ENCODE data around the gene DISC1. TPM values are rescaled to one million over a fixed set of nuclear protein-coding genes. Genes with fewer than 3 reads are reported as not detected.

DISC1 gene
- total RNA-seq, 2 experiments from 2014 or later, result 19.8 to 20.0 TPM

- ChIA-PET CTCF (no interaction called here), POLR2A (no interaction called here)
- Histone ChIP-seq H3K36me3 (ENCODE audit: insufficient read depth, low read length) (peaks cover 17% of the 10 kb centered on the region), H3K4me1 (ENCODE audit: insufficient read depth, low read length) (peaks cover 1% of the 10 kb centered on the region), H3K27ac (ENCODE audit: low read depth in 1 of 2, low read length in 2 of 2) (no peak overlapping the region), H3K27me3 (ENCODE audit: control insufficient read depth in 1 of 2, insufficient read depth in 2 of 2, low read length in 2 of 2) (no peaks in the 10 kb centered on the region), H3K9me3 (ENCODE audit: control insufficient read depth in 1 of 2, insufficient read depth in 1 of 2, low read length in 2 of 2) (no peaks in the 10 kb centered on the region), H3K4me3 (ENCODE audit: low read length) (no peak overlapping the region)
- intact Hi-C loops (cut with DNase I, micrococcal nuclease), result no loop called here
- ATAC-seq (ENCODE audit: poor library complexity), result no peak
- Mint-ChIP-seq H3K27ac (no peak overlapping the region), H3K36me3 (ENCODE audit: low read depth) (peaks cover 72% of the 10 kb centered on the region), H3K4me1 (ENCODE audit: low read depth) (peaks cover 20% of the 10 kb centered on the region), H3K27me3 (no peaks in the 10 kb centered on the region), H3K9me3 (no peaks in the 10 kb centered on the region), H3K4me3 (no peak overlapping the region)
- DNase-seq, result no peak
- TF ChIP-seq, protein P1, sequence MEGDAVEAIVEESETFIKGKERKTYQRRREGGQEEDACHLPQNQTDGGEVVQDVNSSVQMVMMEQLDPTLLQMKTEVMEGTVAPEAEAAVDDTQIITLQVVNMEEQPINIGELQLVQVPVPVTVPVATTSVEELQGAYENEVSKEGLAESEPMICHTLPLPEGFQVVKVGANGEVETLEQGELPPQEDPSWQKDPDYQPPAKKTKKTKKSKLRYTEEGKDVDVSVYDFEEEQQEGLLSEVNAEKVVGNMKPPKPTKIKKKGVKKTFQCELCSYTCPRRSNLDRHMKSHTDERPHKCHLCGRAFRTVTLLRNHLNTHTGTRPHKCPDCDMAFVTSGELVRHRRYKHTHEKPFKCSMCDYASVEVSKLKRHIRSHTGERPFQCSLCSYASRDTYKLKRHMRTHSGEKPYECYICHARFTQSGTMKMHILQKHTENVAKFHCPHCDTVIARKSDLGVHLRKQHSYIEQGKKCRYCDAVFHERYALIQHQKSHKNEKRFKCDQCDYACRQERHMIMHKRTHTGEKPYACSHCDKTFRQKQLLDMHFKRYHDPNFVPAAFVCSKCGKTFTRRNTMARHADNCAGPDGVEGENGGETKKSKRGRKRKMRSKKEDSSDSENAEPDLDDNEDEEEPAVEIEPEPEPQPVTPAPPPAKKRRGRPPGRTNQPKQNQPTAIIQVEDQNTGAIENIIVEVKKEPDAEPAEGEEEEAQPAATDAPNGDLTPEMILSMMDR (IDR thresholded peaks at IDR 0.05), result no peak
Measured at GRCh38 chr1:231699784-231700183, 73.2 kb downstream of the DISC1 start.

GRCh38 chr1:231701306-231701705, 74.7 kb downstream of the DISC1 start:
- peaks cover 69% of the 10 kb centered on the region for H3K36me3 Mint-ChIP-seq (ENCODE audit: low read depth)

GRCh38 chr1:231702331-231702730, 75.7 kb downstream of the DISC1 start:
- Histone ChIP-seq H3K27ac (ENCODE audit: low read depth in 1 of 2, low read length in 2 of 2) (no peak overlapping the region), H3K4me3 (ENCODE audit: low read length) (no peak overlapping the region), H3K9me3 (ENCODE audit: control insufficient read depth in 1 of 2, insufficient read depth in 1 of 2, low read length in 2 of 2) (no peaks in the 10 kb centered on the region), H3K4me1 (ENCODE audit: insufficient read depth, low read length) (no peaks in the 10 kb centered on the region), H3K36me3 (ENCODE audit: insufficient read depth, low read length) (peaks cover 8% of the 10 kb centered on the region), H3K27me3 (ENCODE audit: control insufficient read depth in 1 of 2, insufficient read depth in 2 of 2, low read length in 2 of 2) (no peaks in the 10 kb centered on the region)
- TF ChIP-seq, protein P1 (IDR thresholded peaks at IDR 0.05), result no peak
- ChIA-PET CTCF (no interaction called here), POLR2A (no interaction called here)
- no peak overlapping the region for H3K27ac Mint-ChIP-seq
- ATAC-seq (ENCODE audit: poor library complexity) (no peak), DNase-seq (no peak)
- no peaks in the 10 kb centered on the region for H3K9me3 Mint-ChIP-seq
- no peaks in the 10 kb centered on the region for H3K27me3 Mint-ChIP-seq
- H3K4me3 Mint-ChIP-seq, result no peak overlapping the region
- intact Hi-C loops (cut with DNase I, micrococcal nuclease), result no loop called here
- peaks cover 10% of the 10 kb centered on the region for H3K4me1 Mint-ChIP-seq (ENCODE audit: low read depth)
- peaks cover 65% of the 10 kb centered on the region for H3K36me3 Mint-ChIP-seq (ENCODE audit: low read depth)

More at GRCh38 chr1:231701306-231701705, 74.7 kb downstream of the DISC1 start:
- no peak overlapping the region for H3K4me3 Mint-ChIP-seq
- no peak overlapping the region for H3K27ac Mint-ChIP-seq
- H3K9me3 Mint-ChIP-seq, result no peaks in the 10 kb centered on the region
- H3K27me3 Mint-ChIP-seq, result no peaks in the 10 kb centered on the region
- CTCF ChIA-PET, result no interaction called here
- intact Hi-C loops (cut with DNase I, micrococcal nuclease), result no loop called here
- peaks cover 10% of the 10 kb centered on the region for H3K4me1 Mint-ChIP-seq (ENCODE audit: low read depth)
- no peaks in the 10 kb centered on the region for H3K9me3 ChIP-seq (ENCODE audit: control insufficient read depth in 1 of 2, insufficient read depth in 1 of 2, low read length in 2 of 2)
- no peak overlapping the region for H3K4me3 ChIP-seq (ENCODE audit: low read length)
- TF ChIP-seq, protein P1 (IDR thresholded peaks at IDR 0.05), result no peak
- no peaks in the 10 kb centered on the region for H3K4me1 ChIP-seq (ENCODE audit: insufficient read depth, low read length)
- no peak for ATAC-seq (ENCODE audit: poor library complexity)
- no peak for DNase-seq
- no peaks in the 10 kb centered on the region for H3K27me3 ChIP-seq (ENCODE audit: control insufficient read depth in 1 of 2, insufficient read depth in 2 of 2, low read length in 2 of 2)
- peaks cover 10% of the 10 kb centered on the region for H3K36me3 ChIP-seq (ENCODE audit: insufficient read depth, low read length)
- POLR2A ChIA-PET, result no interaction called here
- H3K27ac ChIP-seq (ENCODE audit: low read depth in 1 of 2, low read length in 2 of 2), result no peak overlapping the region

All from CD4-positive, alpha-beta T cell (primary cell).